NCI-H460 (cell line): Measurements from ENCODE around the gene BTBD2. TPM values are rescaled to one million over a fixed set of nuclear protein-coding genes. Genes with fewer than 3 reads are reported as not detected.

Source experiments
- DNase-seq: peaks from one replicate; pipeline ENCODE4 v3.0.0-alpha.2; 2016; ENCODE audit warnings: low read depth; ENCODE audit errors: extremely low read depth
- total RNA-seq: library from RNA; depleted of rRNA; stranded (reverse); fragments of >200 nt; shearing (Covaris generic); gene quantifications from 2 replicates; pipeline ENCODE4 v1.2.3, GENCODE V29; 2014

BTBD2 gene
- total RNA-seq, 1 experiment from 2014 or later: 32.9 TPM

GRCh38 chr19:1968279-1969175 lies 47.0 kb downstream of the BTBD2 start:
- no peak for DNase-seq

DNA sequence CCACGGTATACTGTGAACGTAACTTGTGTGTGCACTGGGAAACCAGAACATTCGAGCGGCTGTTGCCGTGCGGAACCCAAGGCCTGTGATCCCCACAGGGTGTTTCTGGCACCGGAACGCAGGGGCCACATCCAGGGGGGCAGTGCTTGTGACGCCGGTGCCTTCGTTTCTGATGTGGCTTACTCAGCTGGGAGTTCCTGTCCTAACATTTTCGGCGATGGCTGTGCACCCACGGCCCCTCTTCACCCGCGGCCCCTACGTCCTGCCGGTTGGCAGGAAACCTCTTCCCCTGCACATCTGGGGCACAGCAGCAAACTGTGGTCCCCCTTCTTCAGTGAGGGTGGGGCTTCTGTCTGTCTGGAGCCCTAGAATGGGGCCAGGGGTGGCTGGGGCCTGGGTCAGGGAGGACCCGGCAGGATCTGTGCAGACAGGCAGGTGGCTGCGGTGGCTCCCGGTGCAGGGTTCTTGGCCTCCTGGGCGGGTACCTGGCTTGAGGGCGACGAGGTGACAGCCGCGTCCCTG lies 48.4 kb downstream of the BTBD2 start:
- no peak for DNase-seq

GRCh38 chr19:1962674-1963073 lies 52.8 kb downstream of the BTBD2 start:
- no peak for DNase-seq

DNA sequence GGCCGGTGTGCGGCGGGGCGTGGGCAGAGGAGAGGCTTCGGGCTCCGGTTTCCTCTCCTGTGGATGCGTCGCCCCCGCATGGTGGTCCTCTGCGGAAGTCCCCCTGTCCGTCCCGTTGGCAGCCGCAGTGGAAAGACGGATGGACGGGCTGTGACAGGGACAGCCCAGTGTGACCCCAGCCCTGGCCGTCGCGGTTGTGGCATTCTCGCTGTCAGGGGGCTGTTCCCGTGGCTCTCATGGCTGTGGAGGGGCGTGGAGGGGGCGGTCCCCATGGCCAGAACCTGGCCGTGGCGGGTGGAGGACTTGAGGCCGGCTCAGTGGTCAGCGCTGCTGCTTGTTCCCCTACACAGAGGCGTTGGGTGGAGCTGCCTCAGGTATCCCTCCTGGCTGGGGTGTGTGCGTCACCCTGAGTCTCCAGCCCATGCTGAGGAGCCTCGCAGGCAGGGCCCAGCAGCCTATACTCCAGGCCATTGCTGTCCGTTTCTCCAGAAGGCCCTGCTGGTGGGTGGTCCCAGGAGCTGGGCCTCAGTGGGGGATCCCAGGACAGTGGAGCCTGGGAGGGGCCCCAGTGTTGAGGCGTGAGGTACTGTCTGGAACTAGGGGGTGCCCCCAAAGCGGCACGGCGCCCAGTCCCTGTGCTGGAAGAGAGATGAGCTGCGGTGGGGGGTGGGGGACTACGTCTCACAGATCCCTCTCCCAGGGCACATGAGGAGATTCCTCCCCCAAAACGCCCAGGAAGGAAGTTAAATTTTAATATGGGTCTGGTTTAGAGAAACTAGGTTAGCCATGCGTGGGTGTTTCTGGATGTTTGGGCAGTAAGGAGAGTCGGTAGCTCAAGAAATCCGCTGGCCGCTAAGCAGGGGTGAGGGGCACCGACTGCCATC lies 54.3 kb downstream of the BTBD2 start:
- DNase-seq: no peak

- DNase-seq: no peak
Measured at GRCh38 chr19:1959928-1960589, 55.5 kb downstream of the BTBD2 start.

- no peak for DNase-seq
Measured at GRCh38 chr19:1957562-1958248, 57.8 kb downstream of the BTBD2 start.

GRCh38 chr19:1956868-1957492 lies 58.5 kb downstream of the BTBD2 start:
- DNase-seq: no peak

DNA sequence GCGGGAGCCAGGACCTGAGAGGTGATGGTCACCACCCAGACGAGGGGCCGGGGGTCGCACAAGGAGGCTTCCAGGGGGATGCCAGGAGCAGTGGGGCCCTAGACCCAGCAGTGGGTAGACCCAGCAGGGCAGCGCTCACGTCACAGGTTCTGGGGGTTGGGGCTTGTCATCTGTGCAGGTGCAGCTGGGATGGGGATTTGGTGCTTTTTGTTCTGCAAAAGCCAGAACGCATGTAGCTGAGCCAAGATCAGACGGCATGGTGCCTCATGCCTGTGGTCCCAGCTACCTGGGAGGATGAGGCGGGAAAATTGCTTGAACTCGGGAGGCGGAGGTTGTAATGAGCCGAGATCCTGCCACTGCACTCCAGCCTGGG lies 59.4 kb downstream of the BTBD2 start:
- DNase-seq: no peak

- DNase-seq: no peak
Measured at GRCh38 chr19:1955171-1956121, 60.1 kb downstream of the BTBD2 start.

DNA sequence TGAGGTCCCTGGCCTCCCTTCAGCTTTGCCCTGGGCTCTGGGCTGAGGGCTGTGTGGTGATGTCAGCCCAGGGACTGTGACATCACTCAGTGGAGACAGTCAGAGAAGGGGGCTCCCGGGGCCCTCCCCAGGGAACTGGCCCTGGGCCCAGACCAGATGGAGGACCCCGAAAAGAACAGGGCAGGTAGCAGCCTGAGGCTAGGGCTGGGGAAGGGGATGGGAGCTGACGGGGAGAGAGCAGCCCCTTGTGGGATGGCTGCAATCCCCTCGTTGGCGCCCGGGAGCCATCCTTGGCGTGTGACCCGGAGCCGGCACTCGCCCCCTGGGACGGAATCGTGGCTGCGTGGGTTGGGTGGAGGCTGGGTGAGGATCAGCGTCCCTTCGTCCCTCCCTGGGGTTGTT lies 61.0 kb downstream of the BTBD2 start:
- DNase-seq: no peak

DNA sequence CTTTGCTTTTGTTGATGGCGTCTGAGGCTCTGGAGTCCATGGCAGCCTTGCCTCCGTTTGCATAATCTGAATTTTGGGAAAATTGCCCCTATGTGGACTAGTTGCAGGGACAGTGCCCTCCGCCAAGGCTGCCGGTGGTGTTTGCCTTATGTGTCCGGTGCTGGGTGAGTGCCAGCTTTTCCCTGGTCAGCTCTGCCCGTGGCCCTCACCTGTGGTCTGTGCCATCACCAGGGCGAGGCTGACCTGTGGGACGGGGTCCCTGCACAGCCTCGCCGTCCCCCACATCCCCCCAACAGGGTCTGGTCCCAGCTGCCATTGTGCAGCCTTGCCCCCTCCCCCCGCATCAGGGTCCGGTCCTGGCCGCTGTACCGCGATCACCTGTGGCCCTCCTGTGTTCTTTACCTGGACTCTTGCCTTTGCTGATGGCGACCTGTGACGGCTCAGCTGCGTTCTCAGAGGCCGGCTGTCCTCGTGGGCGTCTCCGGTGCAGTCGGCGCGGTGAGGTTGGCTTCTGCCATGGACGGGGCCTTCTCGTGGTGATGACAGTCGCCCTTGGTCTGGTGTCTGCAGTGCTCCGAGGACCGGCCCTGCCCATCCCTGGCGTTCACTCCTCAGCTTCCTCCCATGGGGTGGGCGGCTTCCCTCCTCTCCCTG lies 61.9 kb downstream of the BTBD2 start:
- no peak for DNase-seq

- DNase-seq: no peak
Measured at GRCh38 chr19:1953037-1953436, 62.5 kb downstream of the BTBD2 start.

- DNase-seq: no peak
Measured at GRCh38 chr19:1952635-1953034, 62.9 kb downstream of the BTBD2 start.

DNA sequence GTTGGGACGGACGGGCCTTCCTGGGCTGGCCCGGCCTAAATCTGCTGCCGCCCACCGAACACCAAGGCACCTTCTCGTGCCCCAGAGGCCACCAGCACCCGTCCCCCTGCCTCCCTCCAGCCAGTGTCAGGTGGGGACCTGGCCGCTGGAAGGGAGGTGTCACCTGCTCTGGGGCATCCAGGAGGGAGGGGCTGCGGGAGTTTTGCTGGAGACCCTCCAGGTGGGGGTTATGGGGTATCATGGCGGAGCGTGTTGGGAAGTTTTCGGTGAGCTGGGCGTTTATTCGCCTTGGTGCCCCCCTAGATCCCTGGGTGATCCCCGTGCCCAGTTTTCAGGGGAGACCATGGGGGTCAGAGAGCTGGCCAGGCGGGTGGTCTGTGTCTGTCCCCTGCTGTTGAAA lies 64.9 kb downstream of the BTBD2 start:
- no peak for DNase-seq

GRCh38 chr19:1949304-1950101 lies 66.0 kb downstream of the BTBD2 start:
- no peak for DNase-seq

DNA sequence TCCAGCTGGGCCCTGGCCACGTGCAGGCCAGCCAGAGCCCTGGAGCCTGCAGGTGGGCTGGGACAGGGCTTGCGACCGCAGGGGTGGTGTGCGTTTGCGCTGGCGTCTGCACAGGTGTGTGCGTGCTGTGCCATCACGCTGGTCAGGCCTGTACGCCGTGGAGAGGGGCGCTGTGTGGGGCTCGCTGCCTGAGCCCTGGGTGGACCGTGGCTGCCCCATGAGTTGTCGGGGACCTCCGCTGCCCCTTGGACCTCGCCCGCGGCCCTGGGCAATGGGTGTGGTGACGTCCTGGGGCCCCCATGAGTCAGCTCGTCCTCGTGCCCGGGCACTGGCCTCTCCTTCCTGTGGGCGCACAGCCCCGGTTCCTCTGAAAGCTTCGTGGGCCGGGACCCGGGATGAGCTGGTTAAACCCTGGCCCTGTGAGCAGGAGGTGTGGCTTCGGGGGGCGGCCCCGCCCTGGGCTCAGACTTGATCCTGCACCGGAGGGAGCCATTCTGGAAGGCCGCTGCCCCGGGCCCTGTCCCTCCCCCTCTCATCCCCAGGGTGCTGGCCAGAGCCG lies 67.8 kb downstream of the BTBD2 start:
- DNase-seq: no peak

GRCh38 chr19:1945899-1946298 lies 69.6 kb downstream of the BTBD2 start:
- DNase-seq: no peak
